PC-9 (cell line): ENCODE measurements around the gene NPHP1. TPM values are rescaled to one million over a fixed set of nuclear protein-coding genes. Genes with fewer than 3 reads are reported as not detected.

ENCODE experiments used
- BruUV-seq: library from RNA; stranded (reverse); fragments of 400-500 nt; replicated peaks from 2 replicates; lab custom pipeline; 2021; lab: Mats Ljungman, UMichigan
- CTCF ChIA-PET: fragments of 300-600 bp; sonication (Branson Sonifier 250); formaldehyde crosslinking; loops from one replicate; lab custom pipeline; 2022; ENCODE audit warnings: antibody characterized with exemption; lab: Charles Lee
- POLR2A ChIA-PET: fragments of 300-600 bp; sonication (Branson Sonifier 250); formaldehyde crosslinking; loops from one replicate; lab custom pipeline; 2022; ENCODE audit warnings: antibody characterized with exemption; ENCODE audit not compliant: unreplicated experiment; lab: Charles Lee
- DNase-seq, 2 experiments: peaks; one replicate each; pipeline versions ENCODE4 v3.0.0 to v3.0.0-alpha.2; 2015 to 2022; ENCODE audit warnings: mixed read lengths in 1 of 2
- H2AFZ ChIP-seq: fragments of 200-600 bp; sonication (generic); 2 replicates; pipeline ENCODE4 v1.8.1; 2017; ENCODE audit warnings: antibody characterized with exemption
- H3F3A ChIP-seq: fragments of 200-600 bp; sonication (generic); 2 replicates; pipeline ENCODE4 v1.8.1; 2017; ENCODE audit warnings: antibody characterized with exemption, mild to moderate bottlenecking, low read depth; ENCODE audit not compliant: insufficient read depth
- H3K27ac ChIP-seq: fragments of 200-600 bp; sonication (generic); 2 replicates; pipeline ENCODE4 v1.6.1; 2016; ENCODE audit warnings: mixed run types
- H3K27me3 ChIP-seq: fragments of 200-600 bp; sonication (generic); 2 replicates; pipeline ENCODE4 v1.6.1; 2016; ENCODE audit warnings: low read depth, mixed run types; ENCODE audit not compliant: insufficient read depth
- H3K36me3 ChIP-seq: fragments of 200-600 bp; sonication (generic); 2 replicates; pipeline ENCODE4 v1.6.1; 2016; ENCODE audit warnings: low read depth, mixed run types
- H3K4me1 ChIP-seq: fragments of 200-600 bp; sonication (generic); replicated peaks from 2 replicates; pipeline ENCODE4 v1.6.1; 2016; ENCODE audit warnings: mixed run types; ENCODE audit not compliant: insufficient read depth
- H3K4me2 ChIP-seq: fragments of 200-600 bp; sonication (generic); 2 replicates; pipeline ENCODE4 v1.6.1; 2017; ENCODE audit warnings: mixed run types
- H3K4me3 ChIP-seq: fragments of 200-600 bp; sonication (generic); 2 replicates; pipeline ENCODE4 v1.6.1; 2016; ENCODE audit warnings: mixed run types
- H3K79me2 ChIP-seq: fragments of 200-600 bp; sonication (generic); 2 replicates; pipeline ENCODE4 v1.6.1; 2017; ENCODE audit warnings: low read depth, mixed run types
- H3K9me2 ChIP-seq: fragments of 200-600 bp; sonication (generic); 2 replicates; pipeline ENCODE4 v1.8.1; 2017; ENCODE audit warnings: mild to moderate bottlenecking; ENCODE audit not compliant: insufficient read depth
- H3K9me3 ChIP-seq: fragments of 200-600 bp; sonication (generic); 2 replicates; pipeline ENCODE4 v1.8.1; 2016; ENCODE audit warnings: low read depth; ENCODE audit not compliant: insufficient read depth
- H4K20me1 ChIP-seq: fragments of 200-600 bp; sonication (generic); 2 replicates; pipeline ENCODE4 v1.8.1; 2017; ENCODE audit not compliant: insufficient read depth
- EZH2 ChIP-seq: fragments of 200-600 bp; sonication (generic); IDR thresholded peaks from 2 replicates; pipeline ENCODE4 v1.8.0; 2017; ENCODE audit warnings: antibody characterized with exemption, low read depth
- intact Hi-C: fragments of 100-400 bp; cut with micrococcal nuclease; formaldehyde crosslinking; loops from one replicate; pipeline ENCODE4 v1.10.0; 2022; ENCODE audit not compliant: unreplicated experiment
- total RNA-seq: library from RNA; stranded (reverse); gene quantifications from 2 replicates; pipeline ENCODE4 v1.2.3, GENCODE V29; 2021
- TF ChIP-seq, protein P1 (sequence below): fragments of 200-600 bp; sonication (generic); conservative IDR thresholded peaks from 2 replicates; pipeline ENCODE4 v1.6.1; 2017; ENCODE audit warnings: mixed run types, antibody characterized with exemption, mild to moderate bottlenecking, moderate library complexity

The NPHP1 gene
- total RNA-seq, 1 experiment from 2014 or later: 13.7 TPM

- Histone ChIP-seq H3K79me2 (no peaks in the 10 kb centered on the region), H3K9me3 (no peaks in the 10 kb centered on the region), H3K4me1 (peaks cover 9% of the 10 kb centered on the region), H2AFZ (no peak overlapping the region), H4K20me1 (no peaks in the 10 kb centered on the region), H3F3A (no peaks in the 10 kb centered on the region), H3K9me2 (no peaks in the 10 kb centered on the region), H3K4me2 (no peak overlapping the region), H3K4me3 (no peak overlapping the region), H3K36me3 (no peaks in the 10 kb centered on the region), H3K27ac (no peak overlapping the region), H3K27me3 (no peaks in the 10 kb centered on the region)
- no peak for TF ChIP-seq EZH2
- TF ChIP-seq, protein P1, sequence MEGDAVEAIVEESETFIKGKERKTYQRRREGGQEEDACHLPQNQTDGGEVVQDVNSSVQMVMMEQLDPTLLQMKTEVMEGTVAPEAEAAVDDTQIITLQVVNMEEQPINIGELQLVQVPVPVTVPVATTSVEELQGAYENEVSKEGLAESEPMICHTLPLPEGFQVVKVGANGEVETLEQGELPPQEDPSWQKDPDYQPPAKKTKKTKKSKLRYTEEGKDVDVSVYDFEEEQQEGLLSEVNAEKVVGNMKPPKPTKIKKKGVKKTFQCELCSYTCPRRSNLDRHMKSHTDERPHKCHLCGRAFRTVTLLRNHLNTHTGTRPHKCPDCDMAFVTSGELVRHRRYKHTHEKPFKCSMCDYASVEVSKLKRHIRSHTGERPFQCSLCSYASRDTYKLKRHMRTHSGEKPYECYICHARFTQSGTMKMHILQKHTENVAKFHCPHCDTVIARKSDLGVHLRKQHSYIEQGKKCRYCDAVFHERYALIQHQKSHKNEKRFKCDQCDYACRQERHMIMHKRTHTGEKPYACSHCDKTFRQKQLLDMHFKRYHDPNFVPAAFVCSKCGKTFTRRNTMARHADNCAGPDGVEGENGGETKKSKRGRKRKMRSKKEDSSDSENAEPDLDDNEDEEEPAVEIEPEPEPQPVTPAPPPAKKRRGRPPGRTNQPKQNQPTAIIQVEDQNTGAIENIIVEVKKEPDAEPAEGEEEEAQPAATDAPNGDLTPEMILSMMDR: no peak
- ChIA-PET POLR2A (no interaction called here), CTCF (no interaction called here)
- intact Hi-C loops: no loop called here
- BruUV-seq: no TSS peak
- no peak for DNase-seq
Observed at GRCh38 chr2:110121052-110121334, 83.8 kb downstream of the NPHP1 start.

GRCh38 chr2:110120171-110121051 is 84.4 kb downstream of the NPHP1 start:
- BruUV-seq: no TSS peak
- H3K79me2 ChIP-seq: peaks cover 2% of the 10 kb centered on the region
- ChIA-PET POLR2A (no interaction called here), CTCF (no interaction called here)
- H4K20me1 ChIP-seq: no peaks in the 10 kb centered on the region
- no peak for DNase-seq
- H3K4me1 ChIP-seq: peaks cover 10% of the 10 kb centered on the region
- H3K9me3 ChIP-seq: no peaks in the 10 kb centered on the region
- intact Hi-C loops: no loop called here
- no peaks in the 10 kb centered on the region for H3K27me3 ChIP-seq
- H3K9me2 ChIP-seq: no peaks in the 10 kb centered on the region
- no peak overlapping the region for H3K27ac ChIP-seq
- TF ChIP-seq, protein P1: no peak
- TF ChIP-seq EZH2: no peak
- no peaks in the 10 kb centered on the region for H3K36me3 ChIP-seq
- H3K4me2 ChIP-seq: no peak overlapping the region
- no peak overlapping the region for H3K4me3 ChIP-seq
- no peaks in the 10 kb centered on the region for H3F3A ChIP-seq
- H2AFZ ChIP-seq: no peak overlapping the region

DNA sequence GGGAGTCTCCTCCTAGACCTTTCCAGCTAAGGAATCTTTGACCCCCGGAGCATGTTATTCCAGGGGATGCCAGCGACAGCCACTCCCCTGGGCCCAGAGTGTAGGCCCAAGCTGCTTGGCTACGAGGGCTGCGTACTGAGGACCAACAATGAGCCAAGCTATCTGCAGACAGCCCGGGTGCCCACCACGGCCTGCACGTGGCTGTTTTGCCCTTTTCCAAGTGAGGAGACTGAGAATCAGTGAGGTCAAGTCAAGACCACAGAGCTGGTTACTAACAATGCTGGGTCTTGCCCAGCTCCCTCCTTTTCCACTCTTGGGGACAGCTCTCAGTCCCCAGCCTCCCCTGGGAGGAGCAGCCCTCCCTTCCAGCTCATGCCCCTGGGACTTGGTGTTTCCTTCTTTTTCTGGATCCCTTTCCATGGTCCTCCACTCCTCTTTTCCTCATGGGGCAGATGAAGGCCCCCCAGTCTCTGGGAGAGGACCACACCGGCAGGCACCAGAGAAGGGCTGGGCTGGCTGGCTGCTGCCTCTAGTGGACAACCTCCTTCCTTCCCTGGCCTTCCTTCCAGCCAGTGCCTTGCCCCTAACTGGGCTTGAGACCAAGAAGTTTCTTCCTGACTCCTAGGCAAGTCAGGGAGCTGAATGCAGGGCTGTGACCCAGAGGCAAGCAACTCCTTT is 88.6 kb downstream of the NPHP1 start:
- Histone ChIP-seq H3K4me1 (peaks cover 40% of the 10 kb centered on the region), H3K79me2 (peaks cover 42% of the 10 kb centered on the region), H2AFZ (peak overlapping the region; percentile 59), H3K9me2 (no peaks in the 10 kb centered on the region), H3K36me3 (0 out of 2 replicates have a peak, but pooled peaks cover 8% of the 10 kb centered on the region), H3K27me3 (no peaks in the 10 kb centered on the region), H4K20me1 (no peaks in the 10 kb centered on the region), H3K4me2 (peak overlapping the region; percentile 99), H3F3A (peaks cover 23% of the 10 kb centered on the region; the same call in 1 of the 2 replicates), H3K9me3 (peaks cover 6% of the 10 kb centered on the region; the same call in 1 of the 2 replicates), H3K4me3 (peak overlapping the region; percentile 70; the same call in 1 of the 2 replicates), H3K27ac (peak overlapping the region; percentile 3; the same call in 1 of the 2 replicates)
- TF ChIP-seq, protein P1: peak; percentile 67
- no peak for TF ChIP-seq EZH2
- TSS peak; percentile 50 for BruUV-seq
- ChIA-PET CTCF (interaction anchor here (0.5 to 1.1 kb wide), 5 partner anchors 10 to 512 kb away, joined by 3 to 5 read pairs (median 4); no protein-coding TSS in a partner anchor), POLR2A (no interaction called here)
- peak; percentile 40 to 42 for DNase-seq
- intact Hi-C loops: no loop called here
